HCT116 (cell line): Measurements from ENCODE around the gene ACACB. TPM values are rescaled to one million over a fixed set of nuclear protein-coding genes. Genes with fewer than 3 reads are reported as not detected.

Experiments used
- ATAC-seq: fragments of 200-7000 bp; cut with Tn5 transposase; 2 replicates; pipeline ENCODE4 v1.9.1; 2020; ENCODE audit warnings: mild to moderate bottlenecking, moderate library complexity
- BruUV-seq: library from RNA; stranded (reverse); fragments of 400-500 nt; replicated peaks from 2 replicates; lab custom pipeline; 2021; lab: Mats Ljungman, UMichigan
- CTCF ChIA-PET: fragments of 300-600 bp; sonication (Branson Sonifier 250); formaldehyde crosslinking; loops from one replicate; lab custom pipeline; 2021; ENCODE audit warnings: antibody characterized with exemption; lab: Charles Lee
- POLR2A ChIA-PET: fragments of 300-600, 350-600 bp; sonication (Branson Sonifier 250); formaldehyde crosslinking; loops from one replicate; lab custom pipeline; 2021; ENCODE audit warnings: antibody characterized with exemption; lab: Charles Lee
- RAD21 ChIA-PET, 2 experiments: fragments of 300-600 bp; sonication (Branson Sonifier 250); formaldehyde crosslinking; loops; one replicate each; lab custom pipeline; 2023; ENCODE audit warnings: low total read pairs in 2 of 2; ENCODE audit not compliant: uncharacterized antibody in 2 of 2, unreplicated experiment in 2 of 2, low non-redundant PET in 1 of 2; lab: Charles Lee
- DNase-seq: peaks from one replicate; pipeline ENCODE4 v3.0.0-alpha.2; 2010; ENCODE audit warnings: low read depth, low spot score
- H2AFZ ChIP-seq: fragments of 200-600 bp; shearing (Covaris generic), sonication (generic); 2 replicates; pipeline ENCODE4 v1.6.1; 2017; ENCODE audit warnings: low read depth, mixed run types, mixed read lengths, antibody characterized with exemption, low read length; ENCODE audit not compliant: poor library complexity, severe bottlenecking
- H3K27ac ChIP-seq: 2 replicates; pipeline ENCODE4 v1.5.1; 2012; ENCODE audit warnings: low read depth, low read length
- H3K27me3 ChIP-seq: fragments of 200-600 bp; sonication (generic); 2 replicates; pipeline ENCODE4 v1.6.1; 2016; ENCODE audit warnings: mixed run types, low read length, mixed read lengths; ENCODE audit not compliant: insufficient read depth
- H3K36me3 ChIP-seq, 2 experiments: fragments of 200-500 bp in 1 of 2; fragments of 200-600 bp in 1 of 2; sonication (Bioruptor generic) in 1 of 2; sonication (generic) in 1 of 2; 2 replicates each; pipeline versions ENCODE4 v1.5.1 to v1.6.1; 2014 to 2016; ENCODE audit warnings: low read length in 2 of 2, inconsistent platforms in 1 of 2, mixed read lengths in 1 of 2, mixed run types in 1 of 2; ENCODE audit not compliant: insufficient read depth in 2 of 2, control insufficient read depth in 1 of 2
- H3K4me1 ChIP-seq, 2 experiments: fragments of 200-600 bp in 1 of 2; sonication (generic) in 1 of 2; 2 replicates each; pipeline versions ENCODE4 v1.5.1 to v1.6.1; 2012 to 2017; ENCODE audit warnings: low read length in 2 of 2, inconsistent platforms in 1 of 2, mild to moderate bottlenecking in 1 of 2, mixed read lengths in 1 of 2, mixed run types in 1 of 2, moderate library complexity in 1 of 2; ENCODE audit not compliant: insufficient read depth in 2 of 2, control insufficient read depth in 1 of 2
- H3K4me2 ChIP-seq: fragments of 200-600 bp; sonication (generic); 2 replicates; pipeline ENCODE4 v1.6.1; 2017; ENCODE audit warnings: mixed run types, low read length, mixed read lengths
- H3K4me3 ChIP-seq, 2 experiments: fragments of 200-600 bp in 1 of 2; sonication (generic) in 1 of 2; replicated peaks in 1 of 2; 2 replicates each; pipeline ENCODE4 v1.5.1; 2011 to 2016; ENCODE audit warnings: low read length in 2 of 2, control low read depth in 1 of 2, low read depth in 1 of 2, mild to moderate bottlenecking in 1 of 2, mixed read lengths in 1 of 2, mixed run types in 1 of 2
- H3K79me2 ChIP-seq: fragments of 200-600 bp; sonication (generic); 2 replicates; pipeline ENCODE4 v1.6.1; 2017; ENCODE audit warnings: mild to moderate bottlenecking, mixed run types, low read length, moderate library complexity, mixed read lengths; ENCODE audit not compliant: insufficient read depth
- H3K9ac ChIP-seq: fragments of 200-600 bp; sonication (generic); 2 replicates; pipeline ENCODE4 v1.6.1; 2016; ENCODE audit warnings: low read length, mixed read lengths
- H3K9me2 ChIP-seq: fragments of 200-600 bp; sonication (generic), shearing (Covaris generic); 2 replicates; pipeline ENCODE4 v1.6.1; 2017; ENCODE audit warnings: mixed run types, mild to moderate bottlenecking, moderate library complexity; ENCODE audit not compliant: insufficient read depth
- H3K9me3 ChIP-seq, 2 experiments: fragments of 200-500 bp in 1 of 2; fragments of 200-600 bp in 1 of 2; sonication (Bioruptor generic) in 1 of 2; sonication (generic) in 1 of 2; 2 replicates each; pipeline ENCODE4 v1.6.1; 2014 to 2017; ENCODE audit warnings: low read length in 2 of 2, mixed read lengths in 2 of 2, inconsistent platforms in 1 of 2, low read depth in 1 of 2, mild to moderate bottlenecking in 1 of 2, mixed run types in 1 of 2, moderate library complexity in 1 of 2; ENCODE audit not compliant: control insufficient read depth in 1 of 2, insufficient read depth in 1 of 2
- H4K20me1 ChIP-seq: fragments of 200-600 bp; sonication (generic), shearing (Covaris generic); 2 replicates; pipeline ENCODE4 v1.6.1; 2017; ENCODE audit warnings: mixed run types, mild to moderate bottlenecking, moderate library complexity; ENCODE audit not compliant: insufficient read depth
- CBX3 ChIP-seq: IDR thresholded peaks from 2 replicates; pipeline ENCODE4 v1.6.1; 2012; ENCODE audit warnings: low read depth
- CEBPB ChIP-seq: IDR thresholded peaks from 2 replicates; pipeline ENCODE4 v1.6.1; 2012; ENCODE audit warnings: low read depth
- EGR1 ChIP-seq: IDR thresholded peaks from 2 replicates; pipeline ENCODE4 v1.6.1; 2012; ENCODE audit warnings: low read depth
- ELF1 ChIP-seq: IDR thresholded peaks from 2 replicates; pipeline ENCODE4 v1.6.1; 2012; ENCODE audit warnings: low read depth, borderline replicate concordance
- EZH2 ChIP-seq: fragments of 200-600 bp; sonication (generic); IDR thresholded peaks from 2 replicates; pipeline ENCODE4 v1.6.1; 2017; ENCODE audit warnings: antibody characterized with exemption, mixed run types
- EZH2phosphoT487 ChIP-seq: fragments of 200-600 bp; IDR thresholded peaks from 2 replicates; pipeline ENCODE4 v1.6.1; 2018; ENCODE audit warnings: antibody characterized with exemption, borderline replicate concordance
- FOSL1 ChIP-seq: IDR thresholded peaks from 2 replicates; pipeline ENCODE4 v1.6.1; 2012; ENCODE audit warnings: low read depth
- JUND ChIP-seq: IDR thresholded peaks from 2 replicates; pipeline ENCODE4 v1.6.1; 2012
- POLR2A ChIP-seq: IDR thresholded peaks from 2 replicates; pipeline ENCODE4 v1.7.0; 2011; ENCODE audit warnings: borderline replicate concordance; ENCODE audit not compliant: insufficient read depth, insufficient read length; ENCODE audit errors: extremely low read depth
- POLR2AphosphoS5 ChIP-seq: IDR thresholded peaks from 2 replicates; pipeline ENCODE4 v1.6.1; 2011; ENCODE audit warnings: mild to moderate bottlenecking, low read depth, low read length, moderate library complexity
- RAD21 ChIP-seq: IDR thresholded peaks from 2 replicates; pipeline ENCODE4 v1.6.1; 2012; ENCODE audit warnings: low read depth, mild to moderate bottlenecking
- SIN3A ChIP-seq: IDR thresholded peaks from 2 replicates; pipeline ENCODE4 v1.6.1; 2012; ENCODE audit warnings: low read depth
- SP1 ChIP-seq: IDR thresholded peaks from 2 replicates; pipeline ENCODE4 v1.6.1; 2012; ENCODE audit warnings: low read depth
- SRF ChIP-seq: IDR thresholded peaks from 2 replicates; pipeline ENCODE4 v1.6.1; 2012; ENCODE audit warnings: low read depth
- YY1 ChIP-seq: IDR thresholded peaks from 2 replicates; pipeline ENCODE4 v1.6.1; 2011; ENCODE audit warnings: low read length, low read depth, moderate library complexity, mild to moderate bottlenecking; ENCODE audit not compliant: insufficient replicate concordance; ENCODE audit errors: extremely low read depth
- ZFX ChIP-seq: fragments of 450-650 bp; IDR thresholded peaks from 2 replicates; pipeline ENCODE4 v1.6.1; 2017
- intact Hi-C: fragments of 100-400 bp; cut with micrococcal nuclease; formaldehyde crosslinking; loops from 2 replicates; pipeline ENCODE4 v1.10.0; 2022
- total RNA-seq: library from RNA; stranded (reverse); gene quantifications from one replicate; pipeline ENCODE4 v1.2.1, GENCODE V29; 2021; ENCODE audit not compliant: unreplicated experiment
- TF ChIP-seq, protein P1 (sequence below), 3 experiments: fragments of 200-600 bp in 1 of 3; sonication (generic) in 1 of 3; IDR thresholded peaks in 2 of 3; conservative IDR thresholded peaks in 1 of 3; 2 replicates each; pipeline ENCODE4 v1.5.1; 2012 to 2017; ENCODE audit warnings: low read depth in 2 of 3, low read length in 2 of 3, antibody characterized with exemption in 1 of 3, borderline replicate concordance in 1 of 3, control low read depth in 1 of 3, mild to moderate bottlenecking in 1 of 3, mixed read lengths in 1 of 3, mixed run types in 1 of 3, moderate library complexity in 1 of 3; ENCODE audit not compliant: insufficient read depth in 1 of 3
- TF ChIP-seq, protein P2 (sequence below): IDR thresholded peaks from 2 replicates; pipeline ENCODE4 v1.6.1; 2011; ENCODE audit warnings: mild to moderate bottlenecking, low read length, moderate library complexity; ENCODE audit not compliant: insufficient replicate concordance; ENCODE audit errors: extremely low read depth
- TF ChIP-seq, protein P3 (sequence below): IDR thresholded peaks from 2 replicates; pipeline ENCODE4 v1.6.1; 2012
- TF ChIP-seq, protein P4 (sequence below): IDR thresholded peaks from 2 replicates; pipeline ENCODE4 v1.6.1; 2012; ENCODE audit warnings: low read depth

Gene ACACB
- total RNA-seq, 1 experiment from 2014 or later, result 11.1 TPM

DNA sequence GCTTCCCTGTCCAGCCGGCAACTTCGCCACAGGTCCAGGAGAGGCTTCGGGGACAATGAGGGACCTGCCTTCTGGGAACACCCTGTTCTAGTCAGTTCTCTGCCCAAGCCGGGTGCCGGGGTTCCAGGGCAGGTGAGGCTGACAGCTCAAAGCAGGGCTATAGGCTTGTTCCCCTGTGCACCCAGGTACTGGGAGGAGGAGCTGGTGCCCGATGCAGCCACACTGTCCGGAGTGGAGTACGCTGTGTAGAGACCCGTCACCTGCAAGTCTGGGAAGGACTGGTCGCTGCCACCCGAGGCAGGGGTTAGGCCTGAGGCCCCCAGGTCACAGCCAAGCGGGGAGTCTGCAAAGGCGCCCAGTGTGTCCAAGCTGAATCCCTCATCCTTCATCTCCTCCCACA is 163.1 kb downstream of the ACACB start:
- TF ChIP-seq, protein P1, sequence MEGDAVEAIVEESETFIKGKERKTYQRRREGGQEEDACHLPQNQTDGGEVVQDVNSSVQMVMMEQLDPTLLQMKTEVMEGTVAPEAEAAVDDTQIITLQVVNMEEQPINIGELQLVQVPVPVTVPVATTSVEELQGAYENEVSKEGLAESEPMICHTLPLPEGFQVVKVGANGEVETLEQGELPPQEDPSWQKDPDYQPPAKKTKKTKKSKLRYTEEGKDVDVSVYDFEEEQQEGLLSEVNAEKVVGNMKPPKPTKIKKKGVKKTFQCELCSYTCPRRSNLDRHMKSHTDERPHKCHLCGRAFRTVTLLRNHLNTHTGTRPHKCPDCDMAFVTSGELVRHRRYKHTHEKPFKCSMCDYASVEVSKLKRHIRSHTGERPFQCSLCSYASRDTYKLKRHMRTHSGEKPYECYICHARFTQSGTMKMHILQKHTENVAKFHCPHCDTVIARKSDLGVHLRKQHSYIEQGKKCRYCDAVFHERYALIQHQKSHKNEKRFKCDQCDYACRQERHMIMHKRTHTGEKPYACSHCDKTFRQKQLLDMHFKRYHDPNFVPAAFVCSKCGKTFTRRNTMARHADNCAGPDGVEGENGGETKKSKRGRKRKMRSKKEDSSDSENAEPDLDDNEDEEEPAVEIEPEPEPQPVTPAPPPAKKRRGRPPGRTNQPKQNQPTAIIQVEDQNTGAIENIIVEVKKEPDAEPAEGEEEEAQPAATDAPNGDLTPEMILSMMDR (IDR thresholded peaks at IDR 0.05 in 2 of 3, conservative IDR thresholded peaks at IDR 0.05 in 1 of 3; ENCODE audit: borderline replicate concordance in 1 of 3, insufficient read depth in 1 of 3, low read depth in 2 of 3, low read length in 2 of 3), result no peak
- TF ChIP-seq SP1, result no peak
- no peak for TF ChIP-seq SIN3A
- no peak for TF ChIP-seq ELF1
- TF ChIP-seq, protein P2, sequence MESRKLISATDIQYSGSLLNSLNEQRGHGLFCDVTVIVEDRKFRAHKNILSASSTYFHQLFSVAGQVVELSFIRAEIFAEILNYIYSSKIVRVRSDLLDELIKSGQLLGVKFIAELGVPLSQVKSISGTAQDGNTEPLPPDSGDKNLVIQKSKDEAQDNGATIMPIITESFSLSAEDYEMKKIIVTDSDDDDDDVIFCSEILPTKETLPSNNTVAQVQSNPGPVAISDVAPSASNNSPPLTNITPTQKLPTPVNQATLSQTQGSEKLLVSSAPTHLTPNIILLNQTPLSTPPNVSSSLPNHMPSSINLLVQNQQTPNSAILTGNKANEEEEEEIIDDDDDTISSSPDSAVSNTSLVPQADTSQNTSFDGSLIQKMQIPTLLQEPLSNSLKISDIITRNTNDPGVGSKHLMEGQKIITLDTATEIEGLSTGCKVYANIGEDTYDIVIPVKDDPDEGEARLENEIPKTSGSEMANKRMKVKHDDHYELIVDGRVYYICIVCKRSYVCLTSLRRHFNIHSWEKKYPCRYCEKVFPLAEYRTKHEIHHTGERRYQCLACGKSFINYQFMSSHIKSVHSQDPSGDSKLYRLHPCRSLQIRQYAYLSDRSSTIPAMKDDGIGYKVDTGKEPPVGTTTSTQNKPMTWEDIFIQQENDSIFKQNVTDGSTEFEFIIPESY, result no peak
- no peak for TF ChIP-seq CBX3
- TF ChIP-seq ZFX, result no peak
- no peak for TF ChIP-seq FOSL1
- no peak for TF ChIP-seq POLR2AphosphoS5
- TF ChIP-seq YY1, result no peak
- TF ChIP-seq EZH2, result no peak
- TF ChIP-seq, protein P3, sequence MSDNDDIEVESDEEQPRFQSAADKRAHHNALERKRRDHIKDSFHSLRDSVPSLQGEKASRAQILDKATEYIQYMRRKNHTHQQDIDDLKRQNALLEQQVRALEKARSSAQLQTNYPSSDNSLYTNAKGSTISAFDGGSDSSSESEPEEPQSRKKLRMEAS, result no peak
- no peak for TF ChIP-seq SRF
- TF ChIP-seq, protein P4, sequence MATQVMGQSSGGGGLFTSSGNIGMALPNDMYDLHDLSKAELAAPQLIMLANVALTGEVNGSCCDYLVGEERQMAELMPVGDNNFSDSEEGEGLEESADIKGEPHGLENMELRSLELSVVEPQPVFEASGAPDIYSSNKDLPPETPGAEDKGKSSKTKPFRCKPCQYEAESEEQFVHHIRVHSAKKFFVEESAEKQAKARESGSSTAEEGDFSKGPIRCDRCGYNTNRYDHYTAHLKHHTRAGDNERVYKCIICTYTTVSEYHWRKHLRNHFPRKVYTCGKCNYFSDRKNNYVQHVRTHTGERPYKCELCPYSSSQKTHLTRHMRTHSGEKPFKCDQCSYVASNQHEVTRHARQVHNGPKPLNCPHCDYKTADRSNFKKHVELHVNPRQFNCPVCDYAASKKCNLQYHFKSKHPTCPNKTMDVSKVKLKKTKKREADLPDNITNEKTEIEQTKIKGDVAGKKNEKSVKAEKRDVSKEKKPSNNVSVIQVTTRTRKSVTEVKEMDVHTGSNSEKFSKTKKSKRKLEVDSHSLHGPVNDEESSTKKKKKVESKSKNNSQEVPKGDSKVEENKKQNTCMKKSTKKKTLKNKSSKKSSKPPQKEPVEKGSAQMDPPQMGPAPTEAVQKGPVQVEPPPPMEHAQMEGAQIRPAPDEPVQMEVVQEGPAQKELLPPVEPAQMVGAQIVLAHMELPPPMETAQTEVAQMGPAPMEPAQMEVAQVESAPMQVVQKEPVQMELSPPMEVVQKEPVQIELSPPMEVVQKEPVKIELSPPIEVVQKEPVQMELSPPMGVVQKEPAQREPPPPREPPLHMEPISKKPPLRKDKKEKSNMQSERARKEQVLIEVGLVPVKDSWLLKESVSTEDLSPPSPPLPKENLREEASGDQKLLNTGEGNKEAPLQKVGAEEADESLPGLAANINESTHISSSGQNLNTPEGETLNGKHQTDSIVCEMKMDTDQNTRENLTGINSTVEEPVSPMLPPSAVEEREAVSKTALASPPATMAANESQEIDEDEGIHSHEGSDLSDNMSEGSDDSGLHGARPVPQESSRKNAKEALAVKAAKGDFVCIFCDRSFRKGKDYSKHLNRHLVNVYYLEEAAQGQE, result no peak
- no peak for TF ChIP-seq EGR1
- TF ChIP-seq JUND, result no peak
- TF ChIP-seq CEBPB, result no peak
- TF ChIP-seq POLR2A, result no peak
- TF ChIP-seq EZH2phosphoT487, result no peak
- TF ChIP-seq RAD21, result no peak
- TF ChIP-seq, all 23 proteins: peak for 0
- ChIA-PET CTCF (interaction anchor here (0.7 to 1.0 kb wide), 2 partner anchors 14 to 148 kb away, joined by 4 read pairs; no protein-coding TSS in a partner anchor), POLR2A (no interaction called here), RAD21 (no interaction called here)
- Histone ChIP-seq H3K4me3 (no peak overlapping the region), H3K36me3 (no peaks in the 10 kb centered on the region), H3K27me3 (no peaks in the 10 kb centered on the region), H3K9ac (no peak overlapping the region), H3K9me3 (no peaks in the 10 kb centered on the region), H3K4me2 (no peak overlapping the region), H3K4me1 (no peaks in the 10 kb centered on the region), H3K27ac (no peak overlapping the region), H4K20me1 (no peaks in the 10 kb centered on the region), H2AFZ (no peak overlapping the region), H3K9me2 (no peaks in the 10 kb centered on the region), H3K79me2 (no peaks in the 10 kb centered on the region)
- ATAC-seq (no peak), DNase-seq (no peak)
- intact Hi-C loops, result no loop called here
- no TSS peak for BruUV-seq
